Measurements from ENCODE around the gene RASSF6.

RASSF6 gene

GRCh38 chr4:73609706-73610105 lies 10.5 kb downstream of the RASSF6 start:
- no peak for TF ChIP-seq CTCF (conservative IDR thresholded peaks at IDR 0.05; ENCODE audit: low read depth, low read length)
- DNase-seq (ENCODE audit: low read depth) = peak; percentile 94
- no peak overlapping the region for H3K4me3 ChIP-seq (ENCODE audit: low read depth, low read length)

GRCh38 chr4:73608689-73609594 lies 11.3 kb downstream of the RASSF6 start:
- no peak for TF ChIP-seq CTCF (conservative IDR thresholded peaks at IDR 0.05; ENCODE audit: low read depth, low read length)
- DNase-seq (ENCODE audit: low read depth) = peak; percentile 72
- no peak overlapping the region for H3K4me3 ChIP-seq (ENCODE audit: low read depth, low read length)

- H3K4me3 ChIP-seq (ENCODE audit: low read depth, low read length) = no peak overlapping the region
- no peak for TF ChIP-seq CTCF (conservative IDR thresholded peaks at IDR 0.05; ENCODE audit: low read depth, low read length)
- DNase-seq (ENCODE audit: low read depth) = no peak
These were observed 12.7 kb downstream of the RASSF6 start for GRCh38 chr4:73607375-73608033.

GRCh38 chr4:73606465-73606974 lies 13.7 kb downstream of the RASSF6 start:
- no peak overlapping the region for H3K4me3 ChIP-seq (ENCODE audit: low read depth, low read length)
- no peak for DNase-seq (ENCODE audit: low read depth)
- no peak for TF ChIP-seq CTCF (conservative IDR thresholded peaks at IDR 0.05; ENCODE audit: low read depth, low read length)

- TF ChIP-seq CTCF (conservative IDR thresholded peaks at IDR 0.05; ENCODE audit: low read depth, low read length) = no peak
- H3K4me3 ChIP-seq (ENCODE audit: low read depth, low read length) = no peak overlapping the region
- DNase-seq (ENCODE audit: low read depth) = peak; percentile 50
These were observed 16.2 kb downstream of the RASSF6 start for GRCh38 chr4:73603854-73604584.

GRCh38 chr4:73603271-73603710 lies 16.9 kb downstream of the RASSF6 start:
- peak; percentile 93 for DNase-seq (ENCODE audit: low read depth)
- no peak overlapping the region for H3K4me3 ChIP-seq (ENCODE audit: low read depth, low read length)
- TF ChIP-seq CTCF (conservative IDR thresholded peaks at IDR 0.05; ENCODE audit: low read depth, low read length) = no peak
